Activated CD4-positive, CD25-positive, alpha-beta regulatory T cell treated with anti-CD3 and anti-CD28 coated beads, Interleukin-2, amount 50 U/mL, for 24 hours (primary cell): Measurements from ENCODE around the gene SFTPB.

Experiments
- ATAC-seq, 2 donors: fragments of 150-1000 bp; cut with Tn5 transposase; one replicate each; pipeline ENCODE4 v1.10.0; 2021; ENCODE audit warnings: mild to moderate bottlenecking in 1 of 2, moderate library complexity in 1 of 2

The SFTPB gene

GRCh38 chr2:85611217-85611704 is 56.7 kb downstream of the SFTPB start:
- ATAC-seq, result peak; percentile 3 to 6
